Astrocyte of the cerebellum (primary cell): ENCODE data around the gene PRRT4.

Experiments
- DNase-seq: peaks from one replicate; pipeline ENCODE4 v3.0.0-alpha.2; 2011; ENCODE audit warnings: low read depth
- H3K4me3 ChIP-seq: 2 replicates; pipeline ENCODE4 v1.5.1; 2011; ENCODE audit warnings: mild to moderate bottlenecking, low read depth, low read length, moderate library complexity
- in situ Hi-C: cut with HindIII; loops from 2 replicates; pipeline ENCODE4 v1.10.0; 2017; ENCODE audit warnings: low sequenced_read_pairs
- TF ChIP-seq, protein P1 (sequence below): IDR thresholded peaks from 2 replicates; pipeline ENCODE4 v1.5.1; 2012; ENCODE audit warnings: low read length, low read depth, moderate library complexity, mild to moderate bottlenecking; ENCODE audit errors: missing control alignments

The PRRT4 gene

DNA sequence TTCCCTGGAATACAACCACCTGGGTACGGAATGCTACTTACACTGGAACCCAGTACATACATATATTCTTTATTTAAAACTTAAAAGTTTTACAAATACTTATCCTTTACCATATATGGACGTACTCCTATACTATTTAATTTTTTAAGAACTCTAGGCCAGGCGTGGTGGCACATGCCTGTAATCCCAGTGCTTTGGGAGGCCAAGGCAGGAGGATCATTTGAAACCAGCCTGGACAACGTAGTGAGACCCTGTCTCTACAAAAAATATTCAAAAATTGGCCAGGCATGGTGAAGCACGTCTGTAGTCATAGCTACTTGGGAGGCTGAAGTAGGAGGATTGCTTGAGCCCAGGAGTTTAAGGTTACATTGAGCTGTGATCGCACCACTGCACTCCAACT lies 19.8 kb downstream of the PRRT4 start:
- no peak overlapping the region for H3K4me3 ChIP-seq
- TF ChIP-seq, protein P1, sequence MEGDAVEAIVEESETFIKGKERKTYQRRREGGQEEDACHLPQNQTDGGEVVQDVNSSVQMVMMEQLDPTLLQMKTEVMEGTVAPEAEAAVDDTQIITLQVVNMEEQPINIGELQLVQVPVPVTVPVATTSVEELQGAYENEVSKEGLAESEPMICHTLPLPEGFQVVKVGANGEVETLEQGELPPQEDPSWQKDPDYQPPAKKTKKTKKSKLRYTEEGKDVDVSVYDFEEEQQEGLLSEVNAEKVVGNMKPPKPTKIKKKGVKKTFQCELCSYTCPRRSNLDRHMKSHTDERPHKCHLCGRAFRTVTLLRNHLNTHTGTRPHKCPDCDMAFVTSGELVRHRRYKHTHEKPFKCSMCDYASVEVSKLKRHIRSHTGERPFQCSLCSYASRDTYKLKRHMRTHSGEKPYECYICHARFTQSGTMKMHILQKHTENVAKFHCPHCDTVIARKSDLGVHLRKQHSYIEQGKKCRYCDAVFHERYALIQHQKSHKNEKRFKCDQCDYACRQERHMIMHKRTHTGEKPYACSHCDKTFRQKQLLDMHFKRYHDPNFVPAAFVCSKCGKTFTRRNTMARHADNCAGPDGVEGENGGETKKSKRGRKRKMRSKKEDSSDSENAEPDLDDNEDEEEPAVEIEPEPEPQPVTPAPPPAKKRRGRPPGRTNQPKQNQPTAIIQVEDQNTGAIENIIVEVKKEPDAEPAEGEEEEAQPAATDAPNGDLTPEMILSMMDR = no peak

DNA sequence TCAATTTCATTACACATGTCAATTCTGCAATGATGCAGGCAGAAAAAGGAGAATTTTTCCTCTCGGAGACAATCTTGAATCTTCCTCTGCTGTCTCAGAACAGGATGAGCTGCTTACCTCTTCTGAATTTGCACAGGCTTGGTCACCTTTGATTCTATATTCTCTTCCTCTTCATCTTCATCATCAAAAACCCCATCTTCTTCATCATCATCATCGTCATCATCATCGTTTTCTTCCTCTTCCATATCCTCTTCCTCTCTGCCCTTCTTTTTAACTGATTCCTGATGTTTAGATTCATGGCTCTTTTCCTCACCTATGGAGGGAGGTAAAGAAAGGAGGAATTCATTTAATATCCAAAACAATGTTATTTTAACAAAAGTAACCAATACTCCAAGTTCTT lies 25.8 kb downstream of the PRRT4 start:
- H3K4me3 ChIP-seq = no peak overlapping the region
- DNase-seq = no peak
- in situ Hi-C loops = loop anchor here (10.0 kb wide), 1 partner anchor 61 kb away; no protein-coding TSS in a partner anchor
- TF ChIP-seq, protein P1 = no peak

More for the DNA sequence above, 19.8 kb downstream of the PRRT4 start:
- no peak for DNase-seq
- in situ Hi-C loops = no loop called here

DNA sequence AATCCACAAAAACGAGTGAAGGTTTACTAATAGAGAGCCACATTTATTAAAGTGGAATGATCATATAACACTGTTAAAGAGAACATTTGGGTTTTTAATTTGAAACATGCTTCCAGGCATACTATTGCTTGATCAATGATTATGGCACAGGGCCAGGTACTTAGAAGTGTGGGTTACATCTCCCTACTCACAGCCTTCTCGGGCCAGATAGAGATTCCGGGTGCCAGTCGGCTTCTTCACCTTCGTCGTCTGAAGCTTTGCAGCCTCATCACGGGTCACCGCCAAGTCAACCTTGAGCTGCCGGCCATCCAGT lies 37.2 kb downstream of the PRRT4 start:
- in situ Hi-C loops = no loop called here
- TF ChIP-seq, protein P1 = no peak
- no peak for DNase-seq
- H3K4me3 ChIP-seq = no peak overlapping the region

DNA sequence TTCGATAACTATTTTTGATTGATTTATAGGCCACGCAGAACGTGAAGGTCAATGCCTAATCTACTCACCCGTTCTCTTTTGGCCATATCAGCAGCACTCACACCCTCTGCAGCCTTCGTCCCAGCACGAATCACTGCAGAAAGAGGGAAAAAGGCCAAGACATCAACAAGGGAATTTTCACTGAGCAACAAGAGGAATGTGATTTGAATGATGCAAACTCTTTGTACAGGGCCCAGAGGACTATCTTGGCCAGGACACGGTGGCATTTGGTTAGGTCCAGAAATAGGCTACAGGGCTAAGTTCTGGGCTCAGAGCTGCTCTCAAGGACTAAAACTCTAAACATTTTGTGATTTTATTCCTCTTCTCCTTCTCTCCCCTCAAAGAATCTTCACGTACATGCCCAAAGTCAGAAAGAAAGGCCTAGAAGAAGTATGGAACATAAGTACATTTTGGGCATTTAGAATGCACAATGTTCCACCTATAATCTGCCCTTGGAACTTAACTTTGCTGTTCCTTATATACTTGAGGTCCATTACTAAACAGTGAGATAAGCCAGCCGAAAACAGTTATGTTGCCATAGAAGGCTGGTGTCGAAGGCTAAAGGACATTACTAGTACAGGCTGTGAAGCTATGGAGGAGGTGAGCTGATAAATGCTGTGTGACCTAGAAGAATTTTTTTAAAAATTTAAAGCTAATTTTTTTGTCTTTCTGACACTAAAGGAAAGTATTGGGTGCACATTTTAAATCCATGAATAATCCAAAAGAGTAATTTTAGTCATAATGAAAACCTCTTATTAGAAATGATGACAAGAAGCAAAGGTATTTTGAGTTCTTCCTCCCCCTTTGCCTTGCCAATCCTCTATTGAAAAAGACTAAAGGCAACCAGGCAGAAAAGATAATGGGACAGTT lies 37.8 kb downstream of the PRRT4 start:
- DNase-seq = no peak
- TF ChIP-seq, protein P1 = no peak
- in situ Hi-C loops = no loop called here
- H3K4me3 ChIP-seq = no peak overlapping the region

DNA sequence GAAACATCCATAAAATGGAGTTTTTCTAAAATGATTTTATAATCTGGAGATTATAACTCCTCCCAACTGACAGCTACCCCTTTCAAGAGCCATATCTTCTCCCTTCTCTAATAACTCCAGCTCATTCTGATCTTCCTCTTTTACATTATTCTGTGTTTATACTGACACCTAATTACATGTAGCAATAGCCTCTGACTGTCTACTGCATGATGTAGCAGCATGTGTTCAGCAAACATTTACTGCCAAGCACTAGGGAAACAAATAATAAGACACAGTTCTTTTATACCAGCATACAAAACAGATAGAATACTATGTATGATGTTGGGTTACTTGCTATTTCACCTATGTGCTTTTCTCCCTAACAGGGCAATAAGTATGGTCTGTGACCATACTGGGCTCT lies 38.5 kb downstream of the PRRT4 start:
- in situ Hi-C loops = no loop called here
- DNase-seq = no peak
- TF ChIP-seq, protein P1 = no peak
- no peak overlapping the region for H3K4me3 ChIP-seq

DNA sequence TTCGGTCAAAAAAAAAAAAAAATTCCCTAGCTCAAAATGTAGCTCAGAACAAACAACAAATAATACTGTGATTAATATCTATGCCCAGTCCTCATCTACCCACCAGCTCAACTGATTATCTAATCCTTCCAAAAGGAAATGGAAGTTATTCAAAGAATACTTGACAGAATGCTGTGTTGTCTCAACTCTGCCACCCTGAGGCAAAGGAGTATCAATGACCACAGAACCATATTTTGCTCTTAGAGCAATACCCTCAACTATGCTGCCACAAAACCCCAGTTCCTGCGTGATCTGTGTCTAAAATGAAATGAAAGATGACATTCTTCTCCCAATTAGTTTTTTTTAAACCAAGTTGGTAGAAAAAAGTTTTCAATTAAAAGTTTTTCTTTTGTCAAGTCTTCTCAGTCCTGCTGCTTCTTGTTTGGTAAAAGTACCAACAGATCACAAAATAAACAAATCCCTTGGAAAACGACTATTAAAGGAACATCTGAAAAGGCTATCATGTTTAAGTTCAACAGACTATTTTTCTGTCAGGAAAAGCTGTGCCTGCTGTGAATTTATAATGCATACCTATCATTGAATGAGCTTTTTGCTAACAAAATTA lies 39.3 kb downstream of the PRRT4 start:
- in situ Hi-C loops = no loop called here
- TF ChIP-seq, protein P1 = peak; percentile 54
- DNase-seq = peak; percentile 27

More for the DNA sequence above, 39.3 kb downstream of the PRRT4 start:
- no peak overlapping the region for H3K4me3 ChIP-seq
